Measurements from ENCODE around the gene WIPF3.
"Not testable (repeated sequence)": the region's sequence is repeated elsewhere in the genome, so short reads cannot be mapped to it uniquely, and the experiment has no call there.

WIPF3 gene

GRCh38 chr7:29957521-29958310, 151.4 kb downstream of the WIPF3 start:
- no peak for DNase-seq

- DNase-seq: no peak
Measured at GRCh38 chr7:29958667-29959358, 152.5 kb downstream of the WIPF3 start.

GRCh38 chr7:29961611-29962010, 155.3 kb downstream of the WIPF3 start:
- not testable (repeated sequence) for DNase-seq

GRCh38 chr7:29962035-29962434, 155.7 kb downstream of the WIPF3 start:
- no peak for DNase-seq

- DNase-seq: no peak
Measured at GRCh38 chr7:29965030-29965429, 158.7 kb downstream of the WIPF3 start.
